Colonic mucosa (tissue), 4 donors: ENCODE results near the gene HIVEP3. TPM values are rescaled to one million over a fixed set of nuclear protein-coding genes. Genes with fewer than 3 reads are reported as not detected.

Experiments
- DNase-seq: peaks from one replicate; pipeline ENCODE4 v3.0.0-alpha.2; 2020
- H3K27ac ChIP-seq: fragments of 200-600 bp; one replicate; pipeline ENCODE4 v1.8.0; 2021
- H3K27me3 ChIP-seq: fragments of 200-600 bp; one replicate; pipeline ENCODE4 v1.8.0; 2021
- H3K36me3 ChIP-seq: fragments of 200-600 bp; one replicate; pipeline ENCODE4 v1.8.0; 2021
- H3K4me1 ChIP-seq: fragments of 200-600 bp; one replicate; pipeline ENCODE4 v1.8.0; 2021; ENCODE audit warnings: mild to moderate bottlenecking
- H3K4me3 ChIP-seq: fragments of 200-600 bp; one replicate; pipeline ENCODE4 v1.8.0; 2021
- H3K9ac ChIP-seq, 2 donors: one replicate each; pipeline ENCODE4 v1.7.0; 2013; ENCODE audit warnings: control low read depth in 2 of 2, low read depth in 2 of 2, low read length in 2 of 2
- H3K9me3 ChIP-seq: fragments of 200-600 bp; one replicate; pipeline ENCODE4 v1.8.0; 2021
- intact Hi-C: fragments of 100-400 bp; cut with DNase I; formaldehyde crosslinking; loops from one replicate; pipeline ENCODE4 v1.14.1; 2022
- total RNA-seq, 2 donors: library from RNA; stranded (reverse); fragmentation: NEBNext Ultra II Directional in 1 of 2; extraction: Animal tissue kit (Norgen Biotek cat#: 25700) in 1 of 2; gene quantifications; one replicate each; pipeline ENCODE4 v1.2.1, GENCODE V29; 2021
- TF ChIP-seq, protein P1 (sequence below): fragments of 200-600 bp; IDR thresholded peaks from one replicate; pipeline ENCODE4 v1.8.0; 2022; ENCODE audit warnings: antibody characterized with exemption, mild to moderate bottlenecking
- donor health status: healthy.
- donor health status: DM: no; HTN: no; CAD: no.
- donor health status: DM: no; HTN: no; CAD: no.

The HIVEP3 gene
- total RNA-seq, 2 donors from 2014 or later: 1.9 to 3.3 TPM

DNA sequence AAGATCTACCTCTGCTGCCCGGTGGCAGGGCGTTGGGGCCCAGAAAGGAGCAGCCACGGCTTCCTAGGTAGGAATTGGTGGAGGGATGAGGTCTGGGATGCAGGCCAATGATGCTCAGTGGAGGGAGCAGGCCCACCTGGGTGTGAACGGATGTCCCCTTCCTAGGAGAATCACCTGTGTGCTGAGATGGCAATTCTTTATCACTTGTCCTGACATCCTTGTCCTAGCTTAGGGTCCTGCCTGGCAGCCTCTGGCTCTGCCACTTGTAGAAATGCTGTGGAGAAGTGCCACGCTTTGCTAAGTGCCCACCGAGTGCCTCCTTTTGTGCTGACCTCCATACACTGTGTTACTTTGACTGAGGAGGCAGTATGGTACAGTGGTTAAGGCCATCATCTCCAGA lies 447.1 kb downstream of the HIVEP3 start:
- no peaks in the 10 kb centered on the region for H3K36me3 ChIP-seq
- no peak overlapping the region for H3K9ac ChIP-seq
- H3K9me3 ChIP-seq: no peaks in the 10 kb centered on the region
- intact Hi-C loops: no loop called here
- no peak for DNase-seq
- no peak overlapping the region for H3K4me3 ChIP-seq
- H3K27me3 ChIP-seq: no peaks in the 10 kb centered on the region
- H3K4me1 ChIP-seq: peaks cover 13% of the 10 kb centered on the region
- TF ChIP-seq, protein P1, sequence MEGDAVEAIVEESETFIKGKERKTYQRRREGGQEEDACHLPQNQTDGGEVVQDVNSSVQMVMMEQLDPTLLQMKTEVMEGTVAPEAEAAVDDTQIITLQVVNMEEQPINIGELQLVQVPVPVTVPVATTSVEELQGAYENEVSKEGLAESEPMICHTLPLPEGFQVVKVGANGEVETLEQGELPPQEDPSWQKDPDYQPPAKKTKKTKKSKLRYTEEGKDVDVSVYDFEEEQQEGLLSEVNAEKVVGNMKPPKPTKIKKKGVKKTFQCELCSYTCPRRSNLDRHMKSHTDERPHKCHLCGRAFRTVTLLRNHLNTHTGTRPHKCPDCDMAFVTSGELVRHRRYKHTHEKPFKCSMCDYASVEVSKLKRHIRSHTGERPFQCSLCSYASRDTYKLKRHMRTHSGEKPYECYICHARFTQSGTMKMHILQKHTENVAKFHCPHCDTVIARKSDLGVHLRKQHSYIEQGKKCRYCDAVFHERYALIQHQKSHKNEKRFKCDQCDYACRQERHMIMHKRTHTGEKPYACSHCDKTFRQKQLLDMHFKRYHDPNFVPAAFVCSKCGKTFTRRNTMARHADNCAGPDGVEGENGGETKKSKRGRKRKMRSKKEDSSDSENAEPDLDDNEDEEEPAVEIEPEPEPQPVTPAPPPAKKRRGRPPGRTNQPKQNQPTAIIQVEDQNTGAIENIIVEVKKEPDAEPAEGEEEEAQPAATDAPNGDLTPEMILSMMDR: no peak
- H3K27ac ChIP-seq: no peak overlapping the region

DNA sequence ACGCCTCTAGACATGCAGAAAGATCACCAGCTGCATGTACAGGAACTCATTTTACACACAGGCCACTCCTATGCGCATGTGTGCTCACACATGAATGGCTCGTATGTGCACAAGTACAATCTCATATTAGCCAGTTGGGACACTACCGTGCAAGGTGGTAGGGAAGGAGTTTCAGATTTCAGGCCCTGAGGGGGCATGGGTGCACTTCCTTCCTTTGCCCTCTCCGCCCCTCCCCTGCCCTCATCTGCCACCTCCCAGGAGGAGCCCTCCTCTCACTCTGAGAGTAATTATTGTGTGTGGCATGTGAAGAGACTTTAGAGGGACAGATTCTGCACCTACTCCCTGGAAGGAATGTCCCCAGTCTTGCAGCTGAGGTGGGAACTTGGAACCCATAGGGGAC lies 449.0 kb downstream of the HIVEP3 start:
- TF ChIP-seq, protein P1: no peak
- no peak for DNase-seq
- Histone ChIP-seq H3K9ac (no peak overlapping the region), H3K27me3 (no peaks in the 10 kb centered on the region), H3K4me3 (no peak overlapping the region), H3K36me3 (no peaks in the 10 kb centered on the region), H3K4me1 (peaks cover 12% of the 10 kb centered on the region), H3K27ac (no peak overlapping the region), H3K9me3 (no peaks in the 10 kb centered on the region)
- intact Hi-C loops: no loop called here

DNA sequence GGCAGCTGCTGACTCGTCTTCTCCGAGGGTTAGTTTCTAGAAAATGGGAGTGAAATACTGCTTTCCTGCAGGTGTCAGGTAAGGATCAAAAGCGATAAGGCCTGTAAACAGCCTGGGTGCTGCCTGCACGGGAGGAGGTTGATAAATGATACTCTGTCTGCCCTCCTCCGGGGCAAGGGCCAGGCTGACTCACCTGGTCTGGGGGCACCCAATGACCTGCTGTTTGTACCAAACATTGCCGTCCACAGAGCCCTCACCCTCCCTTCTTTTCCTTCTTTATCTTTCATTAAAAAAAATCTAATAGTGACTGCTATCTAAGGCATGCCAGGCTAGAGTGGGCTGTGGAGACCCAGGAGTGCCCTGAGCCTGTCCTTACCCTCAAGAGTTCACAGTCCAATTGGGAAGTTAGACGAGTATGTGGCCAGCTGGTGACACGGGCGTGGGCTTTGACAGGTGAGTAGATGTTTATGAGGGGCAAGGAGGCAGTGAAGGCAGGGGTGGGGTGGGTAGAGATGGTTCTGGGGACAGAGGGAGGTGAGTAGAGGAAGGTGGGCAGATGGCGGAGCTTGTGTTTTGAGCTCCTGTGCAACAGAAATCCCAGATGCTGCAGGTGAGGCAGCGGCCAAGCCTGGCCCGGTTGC lies 450.5 kb downstream of the HIVEP3 start:
- Histone ChIP-seq H3K27ac (peak overlapping the region; percentile 20), H3K36me3 (no peaks in the 10 kb centered on the region), H3K27me3 (no peaks in the 10 kb centered on the region), H3K4me1 (peaks cover 9% of the 10 kb centered on the region), H3K9me3 (no peaks in the 10 kb centered on the region), H3K9ac (peak overlapping the region in 1 of 2 donors; percentile 28), H3K4me3 (no peak overlapping the region)
- intact Hi-C loops: no loop called here
- TF ChIP-seq, protein P1: no peak
- DNase-seq: peak; percentile 70

DNA sequence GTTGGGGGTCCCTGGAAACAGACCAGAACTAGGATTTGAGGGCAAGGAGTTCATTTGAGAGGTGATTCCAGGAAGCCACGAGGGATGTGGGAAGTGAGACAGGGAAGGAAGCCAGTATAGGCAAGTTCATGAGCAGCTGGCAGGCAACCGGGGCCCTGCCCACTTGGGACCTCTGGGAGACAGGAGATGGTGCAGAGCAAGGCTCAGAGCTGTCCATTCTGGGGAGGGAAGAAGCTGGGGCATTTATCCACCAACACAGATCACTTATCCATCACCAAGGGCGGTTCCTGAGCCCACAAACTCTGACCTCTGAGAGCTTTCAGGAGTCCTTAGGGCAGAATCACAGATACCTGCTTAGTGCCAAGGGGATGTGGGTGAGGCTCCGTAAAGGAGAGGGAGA lies 451.0 kb downstream of the HIVEP3 start:
- H3K9me3 ChIP-seq: no peaks in the 10 kb centered on the region
- H3K36me3 ChIP-seq: no peaks in the 10 kb centered on the region
- H3K9ac ChIP-seq: peak overlapping the region in 1 of 2 donors; percentile 28
- H3K27me3 ChIP-seq: no peaks in the 10 kb centered on the region
- peak; percentile 48 for DNase-seq
- peaks cover 9% of the 10 kb centered on the region for H3K4me1 ChIP-seq
- H3K4me3 ChIP-seq: no peak overlapping the region
- intact Hi-C loops: no loop called here
- TF ChIP-seq, protein P1: no peak
- peak overlapping the region; percentile 20 for H3K27ac ChIP-seq

DNA sequence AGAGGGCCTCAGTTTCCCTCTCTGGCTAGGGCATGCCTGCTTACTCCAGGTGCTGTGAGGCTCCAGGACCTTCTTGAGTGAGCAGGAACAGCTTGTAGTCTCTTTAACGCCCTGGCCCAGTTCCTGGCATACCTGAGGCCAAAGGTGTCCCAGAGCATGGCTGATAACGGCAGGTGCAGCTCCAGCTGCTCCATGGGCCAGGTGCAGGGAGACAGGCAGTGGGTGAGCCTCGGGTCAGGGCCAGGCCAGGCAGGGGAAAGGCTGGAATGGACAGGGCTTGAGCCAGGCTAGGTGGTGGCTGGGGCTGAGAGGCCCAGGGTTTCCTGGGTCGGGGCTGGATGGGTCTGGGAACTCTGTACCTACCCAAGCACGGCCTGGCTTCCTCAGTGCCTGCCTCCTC lies 452.6 kb downstream of the HIVEP3 start:
- Histone ChIP-seq H3K9me3 (no peaks in the 10 kb centered on the region), H3K9ac (no peak overlapping the region), H3K4me1 (peaks cover 13% of the 10 kb centered on the region), H3K36me3 (no peaks in the 10 kb centered on the region), H3K27ac (no peak overlapping the region), H3K27me3 (no peaks in the 10 kb centered on the region), H3K4me3 (no peak overlapping the region)
- intact Hi-C loops: no loop called here
- TF ChIP-seq, protein P1: no peak
- DNase-seq: peak; percentile 74
